Tibial nerve (tissue), 3 donors: ENCODE data around the gene C6orf47.

Experiments
- POLR2A ChIP-seq, 2 donors: fragments of 450-650 bp; IDR thresholded peaks; one replicate each; pipeline ENCODE4 v1.6.1; 2017; ENCODE audit warnings: antibody characterized with exemption in 2 of 2, mild to moderate bottlenecking in 2 of 2, moderate library complexity in 2 of 2
- TF ChIP-seq, protein P1 (sequence below), 5 experiments: fragments of 200-600 bp in 3 of 5; fragments of 450-650 bp in 2 of 5; sonication (generic) in 3 of 5; IDR thresholded peaks; one replicate each; pipeline ENCODE4 v1.5.1; 2016 to 2019; ENCODE audit warnings: antibody characterized with exemption in 5 of 5, mild to moderate bottlenecking in 3 of 5, moderate library complexity in 2 of 5

DNA sequence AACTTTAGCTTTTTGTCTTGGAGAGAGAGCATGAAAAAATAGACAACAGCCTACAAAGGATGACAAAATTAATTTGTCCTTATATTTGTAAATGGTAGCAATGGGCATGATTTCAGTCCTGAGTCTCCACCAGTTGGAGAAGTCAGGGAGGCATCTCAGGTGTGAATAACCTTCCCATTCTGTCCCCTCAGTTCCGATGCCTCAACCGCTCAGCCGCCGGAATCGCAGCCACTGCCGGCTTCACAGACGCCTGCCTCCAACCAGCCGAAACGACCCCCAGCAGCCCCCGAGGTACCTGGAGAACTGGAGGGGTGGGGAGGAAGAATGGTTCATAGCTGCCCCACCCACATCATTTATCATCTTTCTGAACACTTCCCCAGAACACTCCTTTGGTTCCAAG is 36.5 kb downstream of the C6orf47 start:
- TF ChIP-seq, protein P1, sequence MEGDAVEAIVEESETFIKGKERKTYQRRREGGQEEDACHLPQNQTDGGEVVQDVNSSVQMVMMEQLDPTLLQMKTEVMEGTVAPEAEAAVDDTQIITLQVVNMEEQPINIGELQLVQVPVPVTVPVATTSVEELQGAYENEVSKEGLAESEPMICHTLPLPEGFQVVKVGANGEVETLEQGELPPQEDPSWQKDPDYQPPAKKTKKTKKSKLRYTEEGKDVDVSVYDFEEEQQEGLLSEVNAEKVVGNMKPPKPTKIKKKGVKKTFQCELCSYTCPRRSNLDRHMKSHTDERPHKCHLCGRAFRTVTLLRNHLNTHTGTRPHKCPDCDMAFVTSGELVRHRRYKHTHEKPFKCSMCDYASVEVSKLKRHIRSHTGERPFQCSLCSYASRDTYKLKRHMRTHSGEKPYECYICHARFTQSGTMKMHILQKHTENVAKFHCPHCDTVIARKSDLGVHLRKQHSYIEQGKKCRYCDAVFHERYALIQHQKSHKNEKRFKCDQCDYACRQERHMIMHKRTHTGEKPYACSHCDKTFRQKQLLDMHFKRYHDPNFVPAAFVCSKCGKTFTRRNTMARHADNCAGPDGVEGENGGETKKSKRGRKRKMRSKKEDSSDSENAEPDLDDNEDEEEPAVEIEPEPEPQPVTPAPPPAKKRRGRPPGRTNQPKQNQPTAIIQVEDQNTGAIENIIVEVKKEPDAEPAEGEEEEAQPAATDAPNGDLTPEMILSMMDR (IDR thresholded peaks at IDR 0.05) = no peak
- no peak for TF ChIP-seq POLR2A (IDR thresholded peaks at IDR 0.05)
